Left lung (tissue), 10 donors: ENCODE results near the gene LARP1. TPM values are rescaled to one million over a fixed set of nuclear protein-coding genes. Genes with fewer than 3 reads are reported as not detected.

ENCODE experiments used
- ATAC-seq: fragments of 200-7000 bp; cut with Tn5 transposase; one replicate; pipeline ENCODE4 v1.9.1; 2020; ENCODE audit warnings: moderate library complexity
- DNase-seq, 4 donors: peaks; one replicate each; pipeline ENCODE4 v3.0.0-alpha.2; 2013 to 2020
- H3K27ac ChIP-seq, 2 donors: fragments of 200-600 bp; sonication (generic) in 1 of 2; one replicate each; pipeline versions ENCODE4 v1.5.0 to v1.8.0; 2020 to 2021
- H3K27me3 ChIP-seq, 2 donors: fragments of 200-600 bp; sonication (generic) in 1 of 2; one replicate each; pipeline versions ENCODE4 v1.5.0 to v1.8.0; 2020 to 2021
- H3K36me3 ChIP-seq, 2 donors: fragments of 200-600 bp; sonication (generic) in 1 of 2; one replicate each; pipeline versions ENCODE4 v1.5.0 to v1.8.0; 2020 to 2021
- H3K4me1 ChIP-seq, 2 donors: fragments of 200-600 bp; one replicate each; pipeline ENCODE4 v1.8.0; 2021
- H3K4me3 ChIP-seq, 2 donors: fragments of 200-600 bp; sonication (generic) in 1 of 2; one replicate each; pipeline versions ENCODE4 v1.5.0 to v1.8.0; 2020 to 2021; ENCODE audit warnings: mild to moderate bottlenecking in 1 of 2
- H3K9me3 ChIP-seq, 2 donors: fragments of 200-600 bp; sonication (generic) in 1 of 2; one replicate each; pipeline versions ENCODE4 v1.5.0 to v1.8.0; 2020 to 2021
- CTCF ChIP-seq, 2 donors: fragments of 200-600 bp; sonication (generic) in 1 of 2; IDR thresholded peaks; one replicate each; pipeline versions ENCODE4 v1.5.0 to v1.8.0; 2021; ENCODE audit warnings: antibody characterized with exemption in 2 of 2
- intact Hi-C, 2 donors: fragments of 100-400 bp; cut with DNase I; formaldehyde crosslinking; loops; one replicate each; pipeline versions ENCODE4 v1.11.2 to v1.14.2; 2022
- polyA plus RNA-seq, 6 donors: library from polyadenylated mRNA; unstranded; fragments of 120-200 nt; gene quantifications; one replicate each; pipeline ENCODE4 v1.2.1, GENCODE V29; 2013; ENCODE audit not compliant: insufficient read length in 6 of 6
- total RNA-seq, 2 donors: library from RNA; stranded (reverse); fragmentation: NEBNext Ultra II Directional; extraction: Animal tissue kit (Norgen Biotek cat#: 25700); gene quantifications; one replicate each; pipeline ENCODE4 v1.2.1, GENCODE V29; 2021
- donor health status: DM: no; HTN: yes; CAD: no.
- donor health status: DM: no; HTN: no; CAD: no.

LARP1 gene
- total and polyA plus RNA-seq, 8 donors, result 90.3 to 172 (median 109) TPM

- no peak for TF ChIP-seq CTCF (IDR thresholded peaks at IDR 0.05)
- Histone ChIP-seq H3K27me3 (no peaks in the 10 kb centered on the region), H3K4me1 (peaks cover 25 to 71% of the 10 kb centered on the region in 2 donors), H3K36me3 (no peaks in the 10 kb centered on the region), H3K9me3 (no peaks in the 10 kb centered on the region), H3K4me3 (no peak overlapping the region), H3K27ac (no peak overlapping the region)
- no peak for DNase-seq
- no peak for ATAC-seq
- intact Hi-C loops, result no loop called here
Observed at GRCh38 chr5:154762261-154762660, 7.1 kb downstream of the LARP1 start.

GRCh38 chr5:154762700-154763099, 7.5 kb downstream of the LARP1 start:
- no peak for DNase-seq
- ATAC-seq, result no peak
- H3K4me3 ChIP-seq, result no peak overlapping the region
- H3K4me1 ChIP-seq, result peaks cover 28 to 75% of the 10 kb centered on the region in 2 donors
- no peaks in the 10 kb centered on the region for H3K27me3 ChIP-seq
- intact Hi-C loops, result no loop called here
- H3K36me3 ChIP-seq, result no peaks in the 10 kb centered on the region
- no peak overlapping the region for H3K27ac ChIP-seq
- H3K9me3 ChIP-seq, result no peaks in the 10 kb centered on the region
- no peak for TF ChIP-seq CTCF (IDR thresholded peaks at IDR 0.05)

- peaks cover 18 to 70% of the 10 kb centered on the region in 2 donors for H3K4me1 ChIP-seq
- ATAC-seq (no peak), DNase-seq (no peak)
- H3K4me3 ChIP-seq, result no peak overlapping the region
- TF ChIP-seq CTCF (IDR thresholded peaks at IDR 0.05), result no peak
- H3K9me3 ChIP-seq, result no peaks in the 10 kb centered on the region
- H3K36me3 ChIP-seq, result no peaks in the 10 kb centered on the region
- intact Hi-C loops, result no loop called here
- no peaks in the 10 kb centered on the region for H3K27me3 ChIP-seq
- no peak overlapping the region for H3K27ac ChIP-seq
Observed at GRCh38 chr5:154764967-154765366, 9.8 kb downstream of the LARP1 start.

GRCh38 chr5:154765396-154765925, 10.3 kb downstream of the LARP1 start:
- Histone ChIP-seq H3K27ac (no peak overlapping the region), H3K4me1 (peaks cover 18 to 70% of the 10 kb centered on the region in 2 donors)
- intact Hi-C loops, result no loop called here

More at GRCh38 chr5:154765396-154765925, 10.3 kb downstream of the LARP1 start:
- Histone ChIP-seq H3K4me3 (no peak overlapping the region), H3K27me3 (no peaks in the 10 kb centered on the region), H3K9me3 (no peaks in the 10 kb centered on the region), H3K36me3 (no peaks in the 10 kb centered on the region)
- DNase-seq, result no peak
- ATAC-seq, result no peak
- TF ChIP-seq CTCF (IDR thresholded peaks at IDR 0.05), result no peak
